Measurements from ENCODE around the gene TMEM94.

TMEM94 gene

GRCh38 chr17:75502721-75503329 lies 46.4 kb downstream of the TMEM94 start:
- Histone ChIP-seq H3K27me3 (ENCODE audit: insufficient read depth, low read depth, severe bottlenecking) (no peaks in the 10 kb centered on the region), H3K27ac (no peak overlapping the region), H3K9me3 (ENCODE audit: severe bottlenecking) (no peaks in the 10 kb centered on the region), H3K4me3 (ENCODE audit: low read depth, low read length) (no peak overlapping the region), H3K36me3 (peaks cover 91% of the 10 kb centered on the region)
- no peak for TF ChIP-seq CTCF (IDR thresholded peaks at IDR 0.05; ENCODE audit: low read depth, low read length)
- no peak for DNase-seq

- H3K27ac ChIP-seq = no peak overlapping the region
- no peak for TF ChIP-seq CTCF (IDR thresholded peaks at IDR 0.05; ENCODE audit: low read depth, low read length)
- peaks cover 89% of the 10 kb centered on the region for H3K36me3 ChIP-seq
- no peaks in the 10 kb centered on the region for H3K9me3 ChIP-seq (ENCODE audit: severe bottlenecking)
- no peaks in the 10 kb centered on the region for H3K27me3 ChIP-seq (ENCODE audit: insufficient read depth, low read depth, severe bottlenecking)
- DNase-seq = no peak
- H3K4me3 ChIP-seq (ENCODE audit: low read depth, low read length) = no peak overlapping the region
These were observed 47.0 kb downstream of the TMEM94 start for GRCh38 chr17:75503337-75503950.

- Histone ChIP-seq H3K4me3 (ENCODE audit: low read depth, low read length) (no peak overlapping the region), H3K27ac (no peak overlapping the region), H3K27me3 (ENCODE audit: insufficient read depth, low read depth, severe bottlenecking) (no peaks in the 10 kb centered on the region), H3K36me3 (peaks cover 89% of the 10 kb centered on the region), H3K9me3 (ENCODE audit: severe bottlenecking) (no peaks in the 10 kb centered on the region)
- TF ChIP-seq CTCF (IDR thresholded peaks at IDR 0.05; ENCODE audit: low read depth, low read length) = no peak
- DNase-seq = no peak
These were observed 47.5 kb downstream of the TMEM94 start for GRCh38 chr17:75503976-75504346.

GRCh38 chr17:75504347-75505151 lies 48.1 kb downstream of the TMEM94 start:
- no peaks in the 10 kb centered on the region for H3K27me3 ChIP-seq (ENCODE audit: insufficient read depth, low read depth, severe bottlenecking)
- DNase-seq = peak; percentile 70
- no peak overlapping the region for H3K27ac ChIP-seq
- peak; percentile 97 for TF ChIP-seq CTCF (IDR thresholded peaks at IDR 0.05; ENCODE audit: low read depth, low read length)
- H3K9me3 ChIP-seq (ENCODE audit: severe bottlenecking) = no peaks in the 10 kb centered on the region
- no peak overlapping the region for H3K4me3 ChIP-seq (ENCODE audit: low read depth, low read length)
- H3K36me3 ChIP-seq = peaks cover 89% of the 10 kb centered on the region

- H3K9me3 ChIP-seq (ENCODE audit: severe bottlenecking) = no peaks in the 10 kb centered on the region
- peaks cover 89% of the 10 kb centered on the region for H3K36me3 ChIP-seq
- no peak overlapping the region for H3K27ac ChIP-seq
- DNase-seq = no peak
- no peak for TF ChIP-seq CTCF (IDR thresholded peaks at IDR 0.05; ENCODE audit: low read depth, low read length)
- H3K27me3 ChIP-seq (ENCODE audit: insufficient read depth, low read depth, severe bottlenecking) = no peaks in the 10 kb centered on the region
- no peak overlapping the region for H3K4me3 ChIP-seq (ENCODE audit: low read depth, low read length)
These were observed 48.6 kb downstream of the TMEM94 start for GRCh38 chr17:75505152-75505409.

Data from WERI-Rb-1 (cell line).